Lung (tissue), 12 donors: ENCODE results near the gene TMEM245. TPM values are rescaled to one million over a fixed set of nuclear protein-coding genes. Genes with fewer than 3 reads are reported as not detected.

Source experiments
- ATAC-seq: fragments of 200-7000 bp; cut with Tn5 transposase; one replicate; pipeline ENCODE4 v1.9.1; 2020; ENCODE audit warnings: moderate number of reproducible peaks; ENCODE audit not compliant: insufficient read depth, low FRiP score
- DNase-seq, 3 donors: peaks; one replicate each; pipeline ENCODE4 v3.0.0-alpha.2; 2013 to 2017
- H3K27ac ChIP-seq, 2 donors: one replicate each; pipeline ENCODE4 v1.5.1; 2013; ENCODE audit warnings: mild to moderate bottlenecking in 2 of 2, moderate library complexity in 2 of 2, control low read depth in 1 of 2, inconsistent platforms in 1 of 2, low read depth in 1 of 2, low read length in 1 of 2
- H3K27me3 ChIP-seq, 3 donors: one replicate each; pipeline ENCODE4 v1.5.1; 2013; ENCODE audit warnings: low read length in 2 of 3; ENCODE audit not compliant: control insufficient read depth in 3 of 3, insufficient read depth in 3 of 3
- H3K36me3 ChIP-seq, 4 donors: one replicate each; pipeline ENCODE4 v1.5.1; 2013; ENCODE audit warnings: low read length in 4 of 4, mild to moderate bottlenecking in 1 of 4, moderate library complexity in 1 of 4; ENCODE audit not compliant: control insufficient read depth in 4 of 4, insufficient read depth in 4 of 4
- H3K4me1 ChIP-seq, 5 donors: one replicate each; pipeline ENCODE4 v1.5.1; 2013; ENCODE audit warnings: low read length in 5 of 5, mild to moderate bottlenecking in 2 of 5, moderate library complexity in 1 of 5; ENCODE audit not compliant: control insufficient read depth in 5 of 5, insufficient read depth in 5 of 5
- H3K4me3 ChIP-seq: one replicate; pipeline ENCODE4 v1.5.1; 2013; ENCODE audit warnings: mild to moderate bottlenecking, control low read depth, moderate library complexity
- H3K9ac ChIP-seq, 2 donors: one replicate each; pipeline ENCODE4 v1.5.1; 2013; ENCODE audit warnings: low read length in 2 of 2, control low read depth in 1 of 2; ENCODE audit not compliant: insufficient read depth in 1 of 2
- H3K9me3 ChIP-seq, 4 donors: one replicate each; pipeline ENCODE4 v1.5.1; 2013; ENCODE audit warnings: low read length in 3 of 4, mild to moderate bottlenecking in 1 of 4, moderate library complexity in 1 of 4; ENCODE audit not compliant: control insufficient read depth in 4 of 4, insufficient read depth in 3 of 4
- WGBS, 2 donors: extraction: QIAGEN DNeasy Blood & Tissue Kit; methylation state at CpG; one replicate each; pipeline ENCODE4 v1.1.7; 2013; 5-methylcytosine and 5-hydroxymethylcytosine counted together
- polyA plus RNA-seq, 2 donors: library from polyadenylated mRNA; stranded (reverse); fragments of 200-250 nt; gene quantifications; one replicate each; pipeline ENCODE4 v1.2.1, GENCODE V29; 2013
- total RNA-seq, 2 donors: library from RNA; depleted of rRNA in 1 of 2; stranded (reverse); fragments of >200 nt in 1 of 2; gene quantifications; one replicate each; pipeline ENCODE4 v1.2.1, GENCODE V29; 2014 to 2021
- TF ChIP-seq, protein P1 (sequence below): IDR thresholded peaks from 2 replicates; pipeline ENCODE4 v1.5.1; 2012; ENCODE audit warnings: mild to moderate bottlenecking; ENCODE audit errors: control extremely low read depth, extremely low read depth
- donor health status: control.
- donor health status: control.
- donor health status: Bipolar disorder and iron deficiency.
- donor health status: healthy.
- donor health status: DM: yes; HTN: yes; CAD: no.

Gene TMEM245
- total and polyA plus RNA-seq, 4 donors, result 15.0 to 137 (median 42.0) TPM

DNA sequence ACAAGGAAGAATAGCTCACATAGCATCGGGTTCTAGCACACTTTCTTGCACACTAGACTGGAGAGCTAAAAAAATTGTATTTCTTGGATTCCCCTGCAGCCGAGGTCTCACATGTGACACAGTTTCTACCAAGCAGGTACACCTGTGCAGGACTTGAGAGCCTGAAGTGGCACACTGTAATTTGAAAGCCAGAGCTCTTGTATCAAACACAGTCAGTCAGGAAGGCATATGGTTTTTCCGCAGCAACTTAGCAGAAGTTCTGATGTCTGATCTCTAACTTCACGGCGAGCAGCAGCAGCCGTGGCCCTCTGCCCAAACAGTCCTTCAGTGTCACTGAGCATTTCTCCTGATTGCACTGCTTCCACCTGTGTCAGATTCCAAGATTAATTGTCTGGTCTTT, 25.5 kb downstream of the TMEM245 start:
- 70 to 87% methylated on average over 6 of the region's 6 CpGs for WGBS, 2 donors
- ATAC-seq, result no peak
- Histone ChIP-seq H3K36me3 (peaks cover 9 to 25% (median 12%) of the 10 kb centered on the region in 4 donors), H3K9me3 (no peaks in the 10 kb centered on the region), H3K27ac (no peak overlapping the region), H3K4me1 (peaks cover 4 to 46% (median 14%) of the 10 kb centered on the region in 5 donors), H3K27me3 (no peaks in the 10 kb centered on the region), H3K4me3 (no peak overlapping the region), H3K9ac (no peak overlapping the region)
- TF ChIP-seq, protein P1, sequence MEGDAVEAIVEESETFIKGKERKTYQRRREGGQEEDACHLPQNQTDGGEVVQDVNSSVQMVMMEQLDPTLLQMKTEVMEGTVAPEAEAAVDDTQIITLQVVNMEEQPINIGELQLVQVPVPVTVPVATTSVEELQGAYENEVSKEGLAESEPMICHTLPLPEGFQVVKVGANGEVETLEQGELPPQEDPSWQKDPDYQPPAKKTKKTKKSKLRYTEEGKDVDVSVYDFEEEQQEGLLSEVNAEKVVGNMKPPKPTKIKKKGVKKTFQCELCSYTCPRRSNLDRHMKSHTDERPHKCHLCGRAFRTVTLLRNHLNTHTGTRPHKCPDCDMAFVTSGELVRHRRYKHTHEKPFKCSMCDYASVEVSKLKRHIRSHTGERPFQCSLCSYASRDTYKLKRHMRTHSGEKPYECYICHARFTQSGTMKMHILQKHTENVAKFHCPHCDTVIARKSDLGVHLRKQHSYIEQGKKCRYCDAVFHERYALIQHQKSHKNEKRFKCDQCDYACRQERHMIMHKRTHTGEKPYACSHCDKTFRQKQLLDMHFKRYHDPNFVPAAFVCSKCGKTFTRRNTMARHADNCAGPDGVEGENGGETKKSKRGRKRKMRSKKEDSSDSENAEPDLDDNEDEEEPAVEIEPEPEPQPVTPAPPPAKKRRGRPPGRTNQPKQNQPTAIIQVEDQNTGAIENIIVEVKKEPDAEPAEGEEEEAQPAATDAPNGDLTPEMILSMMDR, result no peak
- peak in 1 of 3 donors; percentile 47 for DNase-seq

- DNase-seq (no peak), ATAC-seq (no peak)
- Histone ChIP-seq H3K4me3 (no peak overlapping the region), H3K9ac (no peak overlapping the region), H3K27ac (no peak overlapping the region), H3K9me3 (no peaks in the 10 kb centered on the region), H3K4me1 (peaks cover 0 to 31% (median 0%) of the 10 kb centered on the region in 5 donors), H3K27me3 (no peaks in the 10 kb centered on the region), H3K36me3 (peaks cover 11 to 38% (median 18%) of the 10 kb centered on the region in 4 donors)
- TF ChIP-seq, protein P1, result no peak
- 74 to 88% methylated on average over 1 of the region's 1 CpG for WGBS, 2 donors
Observed at GRCh38 chr9:109092587-109092986, 27.2 kb downstream of the TMEM245 start.

DNA sequence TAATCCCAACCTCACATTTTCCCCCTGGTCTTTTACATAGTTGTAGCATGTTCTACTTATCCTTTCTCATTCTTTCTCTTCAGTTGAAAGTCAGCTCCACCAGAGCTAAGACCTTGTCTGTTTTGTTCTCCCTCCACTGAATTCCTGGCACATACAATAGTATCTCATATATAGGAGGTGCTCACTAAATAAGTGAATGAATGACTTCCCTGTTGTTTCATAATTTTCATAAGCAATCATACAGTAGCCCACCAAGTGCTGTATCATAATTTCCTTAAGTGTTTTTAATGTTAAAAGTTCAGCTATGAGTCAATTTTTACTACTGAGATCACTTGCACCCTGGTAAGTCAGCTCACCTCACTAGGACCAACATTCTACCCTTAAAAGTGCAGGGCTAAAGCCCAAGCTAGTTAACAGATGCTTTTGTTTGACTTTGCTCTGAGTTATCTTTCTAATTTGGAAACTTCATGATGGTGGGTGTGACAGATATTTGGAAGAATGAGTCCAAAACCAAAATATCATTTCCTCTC, 27.6 kb downstream of the TMEM245 start:
- Histone ChIP-seq H3K4me3 (no peak overlapping the region), H3K9ac (no peak overlapping the region), H3K27me3 (no peaks in the 10 kb centered on the region), H3K4me1 (peaks cover 0 to 26% (median 0%) of the 10 kb centered on the region in 5 donors), H3K9me3 (no peaks in the 10 kb centered on the region), H3K27ac (no peak overlapping the region), H3K36me3 (peaks cover 11 to 38% (median 18%) of the 10 kb centered on the region in 4 donors)
- TF ChIP-seq, protein P1, result no peak
- ATAC-seq, result no peak
- DNase-seq, result no peak

DNA sequence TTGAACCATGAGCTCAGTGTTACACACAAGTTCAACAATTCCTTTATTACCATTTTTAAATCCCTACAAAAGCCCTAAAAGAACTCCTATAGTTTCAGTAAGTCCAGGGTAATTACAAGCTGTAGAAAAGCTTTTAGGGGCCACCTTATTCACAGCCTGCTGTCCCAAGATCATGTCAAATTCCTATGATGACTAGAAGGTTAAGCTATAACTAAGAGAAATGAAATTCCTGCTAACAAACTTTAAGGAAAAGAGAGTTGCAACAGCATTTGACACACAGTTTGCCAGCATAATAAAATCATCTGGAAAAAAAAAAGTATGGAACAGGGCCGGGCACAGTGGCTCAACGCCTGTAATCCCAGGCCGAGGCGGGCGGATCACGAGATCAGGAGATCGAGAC, 31.5 kb downstream of the TMEM245 start:
- Histone ChIP-seq H3K9ac (no peak overlapping the region), H3K27me3 (no peaks in the 10 kb centered on the region), H3K4me3 (no peak overlapping the region), H3K4me1 (no peaks in the 10 kb centered on the region), H3K27ac (no peak overlapping the region), H3K9me3 (no peaks in the 10 kb centered on the region), H3K36me3 (peaks cover 8 to 38% (median 14%) of the 10 kb centered on the region in 4 donors)
- ATAC-seq (no peak), DNase-seq (no peak)
- WGBS, 2 donors, result 97 to 98% methylated on average over 7 of the region's 7 CpGs
- TF ChIP-seq, protein P1, result no peak
